GM18507 (cell line): ENCODE measurements around the gene ZFAND2A.

ENCODE experiments used
- DNase-seq: peaks from one replicate; pipeline ENCODE4 v3.0.0; 2011; ENCODE audit warnings: low read depth; ENCODE audit not compliant: insufficient read length; ENCODE audit errors: extremely low spot score
- FAIRE-seq: peaks from 2 replicates; lab custom pipeline; 2011; peaks lifted over from hg19 to GRCh38; lab: Jason Lieb, UNC

ZFAND2A gene

DNA sequence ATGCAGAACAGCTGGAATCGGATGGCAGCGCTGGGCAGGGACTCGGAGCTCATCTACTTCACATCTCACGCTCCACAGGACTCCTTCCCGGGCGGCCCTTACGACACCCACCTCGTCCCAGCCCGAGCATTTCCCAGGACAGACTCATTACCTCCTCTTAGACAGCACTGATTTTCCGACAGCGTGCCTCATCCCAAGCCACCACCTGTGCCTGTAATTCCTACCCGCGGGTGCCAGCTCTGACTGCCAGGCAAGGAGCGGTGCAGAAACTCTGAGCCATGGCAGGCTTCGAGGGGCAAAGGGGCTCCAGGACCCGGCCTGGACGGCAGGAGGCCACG lies 46.5 kb downstream of the ZFAND2A start:
- DNase-seq, result no peak
- no peak for FAIRE-seq

DNA sequence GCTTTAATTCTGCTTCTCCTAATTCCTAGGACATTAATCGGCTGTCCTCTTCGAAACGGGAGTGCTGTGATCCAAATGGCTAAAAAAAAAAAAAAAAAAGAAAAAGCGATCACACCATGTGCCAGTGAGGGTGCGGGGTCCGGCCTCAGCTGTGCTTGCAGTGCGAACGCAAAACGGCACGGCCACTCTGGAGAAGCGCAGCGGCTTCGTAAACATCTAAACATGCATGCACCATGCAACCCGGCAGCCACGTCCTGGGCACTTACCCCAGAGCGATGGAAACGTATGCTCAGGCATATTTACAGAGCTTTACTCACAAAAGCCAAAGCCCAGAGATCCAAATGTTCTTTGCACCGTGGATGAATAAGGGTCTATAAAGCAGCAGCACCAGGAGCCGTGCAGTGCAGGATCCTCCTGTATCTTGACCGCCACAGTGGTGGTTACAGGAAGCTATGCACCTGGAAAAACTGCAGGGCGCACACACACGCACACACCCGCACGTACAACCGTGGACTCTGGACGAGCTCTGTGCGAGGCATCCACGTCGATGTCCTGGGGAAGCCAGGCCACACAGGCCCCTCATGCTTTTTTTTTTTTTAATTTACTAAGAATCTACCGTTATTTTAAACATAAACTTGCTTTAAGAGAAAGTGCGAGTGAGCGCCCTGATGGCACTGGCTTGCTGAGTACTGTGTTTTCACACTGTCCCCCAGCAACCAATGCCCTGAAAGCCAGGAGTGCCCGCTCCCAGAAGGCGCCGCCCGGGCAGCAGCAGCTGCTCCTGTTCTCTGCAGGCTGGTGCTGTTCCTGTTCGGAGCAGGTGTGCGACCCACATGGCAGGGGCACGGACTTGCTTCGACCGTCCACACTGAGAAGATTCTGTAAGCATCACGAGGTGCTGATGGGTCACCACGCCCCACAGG lies 47.1 kb downstream of the ZFAND2A start:
- FAIRE-seq, result no peak

GRCh38 chr7:1112109-1112508 lies 47.9 kb downstream of the ZFAND2A start:
- FAIRE-seq (no peak), DNase-seq (no peak)

More for the DNA sequence above, 47.1 kb downstream of the ZFAND2A start:
- no peak for DNase-seq

DNA sequence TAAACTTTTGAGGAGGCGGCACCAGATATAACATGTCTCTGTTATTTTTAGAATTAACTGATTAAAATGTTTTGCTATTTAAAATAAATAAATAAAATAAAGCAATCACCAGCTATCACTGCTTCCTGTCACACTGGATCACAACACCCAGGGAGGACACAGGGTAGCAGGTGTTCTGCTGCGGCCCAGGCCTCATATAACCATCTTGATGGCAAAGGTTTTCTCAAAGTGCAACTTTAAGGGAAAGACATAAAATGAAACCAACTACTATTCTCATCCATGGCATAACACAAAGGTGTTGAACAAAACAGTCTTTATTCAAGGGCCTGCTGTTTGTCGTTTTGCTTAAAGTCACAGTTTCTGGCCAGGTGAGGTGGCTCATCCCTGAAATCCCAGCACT lies 48.8 kb downstream of the ZFAND2A start:
- FAIRE-seq, result no peak
- DNase-seq, result no peak

- DNase-seq (no peak), FAIRE-seq (no peak)
Observed at GRCh38 chr7:1110358-1110757, 49.6 kb downstream of the ZFAND2A start.

- DNase-seq, result no peak
- FAIRE-seq, result no peak
Observed at GRCh38 chr7:1109581-1110310, 50.2 kb downstream of the ZFAND2A start.

DNA sequence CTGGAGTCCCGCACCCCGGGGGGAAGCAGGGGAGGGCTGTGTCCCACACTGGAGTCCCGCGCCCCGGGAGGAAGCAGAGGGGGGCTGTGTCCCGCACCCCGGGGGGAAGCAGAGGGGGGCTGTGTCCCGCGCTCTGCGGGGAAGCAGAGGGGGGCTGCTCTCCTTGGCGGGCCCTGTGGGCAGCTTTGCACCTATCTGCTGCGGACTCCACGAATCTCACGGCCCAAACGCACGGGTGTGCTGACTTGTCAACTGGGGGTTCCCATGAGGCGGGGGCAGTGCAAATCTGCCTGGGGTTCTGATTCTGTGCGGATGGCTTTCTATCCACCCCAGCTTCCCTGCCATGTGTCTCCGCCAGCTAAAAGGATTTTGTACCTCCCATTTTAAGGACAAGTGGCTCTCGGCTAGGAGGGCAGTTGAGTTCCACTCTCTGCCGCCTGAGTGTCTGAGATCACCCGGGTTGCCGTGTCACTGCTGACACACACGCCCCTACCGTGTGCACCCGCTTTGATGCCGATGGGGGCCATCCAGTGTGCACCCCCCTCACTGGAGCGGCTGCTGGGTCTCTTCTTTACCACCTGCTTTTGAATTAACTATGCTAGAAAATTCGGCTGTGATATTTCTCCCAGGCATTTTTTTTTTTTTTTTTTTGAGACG lies 51.6 kb downstream of the ZFAND2A start:
- FAIRE-seq (no peak), DNase-seq (no peak)

- DNase-seq (no peak), FAIRE-seq (no peak)
Observed at GRCh38 chr7:1106793-1107421, 53.1 kb downstream of the ZFAND2A start.

DNA sequence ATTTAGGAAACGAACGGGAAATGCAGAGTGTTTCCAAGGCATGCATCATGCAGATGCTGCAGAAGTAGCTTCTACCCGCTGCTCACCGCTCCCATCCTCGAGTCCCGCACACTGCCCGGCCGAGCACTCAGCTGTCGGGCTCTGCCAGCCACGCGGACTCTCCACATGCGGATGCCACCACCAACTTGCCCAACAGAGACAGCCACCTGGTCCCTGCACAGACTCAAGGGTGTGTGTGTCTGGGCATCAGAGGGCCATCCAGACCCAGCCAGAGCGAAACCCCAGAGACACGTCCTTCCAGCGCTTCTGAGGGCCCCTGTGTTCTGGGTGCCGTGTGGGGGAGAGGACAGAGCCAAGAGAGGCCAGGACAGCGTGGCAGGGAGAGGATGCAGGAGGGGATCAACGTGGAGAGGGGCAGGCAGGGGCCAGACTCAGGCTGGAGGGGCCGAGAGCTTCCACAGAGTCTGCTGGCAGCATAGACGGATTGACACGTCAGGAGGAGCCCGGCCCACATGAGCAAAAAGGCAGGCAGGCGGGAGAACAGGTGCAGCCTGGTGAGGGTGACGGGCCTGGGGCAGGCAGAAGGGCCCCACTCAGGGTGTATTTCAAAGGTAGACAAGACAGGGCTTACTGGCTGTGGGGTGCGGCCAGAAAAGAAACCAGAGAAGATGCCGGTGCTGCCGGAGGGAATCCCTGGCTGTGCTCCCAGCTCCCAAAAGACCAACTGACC lies 53.8 kb downstream of the ZFAND2A start:
- DNase-seq, result no peak
- FAIRE-seq, result no peak

- DNase-seq (no peak), FAIRE-seq (peak; percentile 69)
Observed at GRCh38 chr7:1105189-1105588, 54.8 kb downstream of the ZFAND2A start.

- FAIRE-seq, result no peak
Observed at GRCh38 chr7:1104516-1105179, 55.3 kb downstream of the ZFAND2A start.

DNA sequence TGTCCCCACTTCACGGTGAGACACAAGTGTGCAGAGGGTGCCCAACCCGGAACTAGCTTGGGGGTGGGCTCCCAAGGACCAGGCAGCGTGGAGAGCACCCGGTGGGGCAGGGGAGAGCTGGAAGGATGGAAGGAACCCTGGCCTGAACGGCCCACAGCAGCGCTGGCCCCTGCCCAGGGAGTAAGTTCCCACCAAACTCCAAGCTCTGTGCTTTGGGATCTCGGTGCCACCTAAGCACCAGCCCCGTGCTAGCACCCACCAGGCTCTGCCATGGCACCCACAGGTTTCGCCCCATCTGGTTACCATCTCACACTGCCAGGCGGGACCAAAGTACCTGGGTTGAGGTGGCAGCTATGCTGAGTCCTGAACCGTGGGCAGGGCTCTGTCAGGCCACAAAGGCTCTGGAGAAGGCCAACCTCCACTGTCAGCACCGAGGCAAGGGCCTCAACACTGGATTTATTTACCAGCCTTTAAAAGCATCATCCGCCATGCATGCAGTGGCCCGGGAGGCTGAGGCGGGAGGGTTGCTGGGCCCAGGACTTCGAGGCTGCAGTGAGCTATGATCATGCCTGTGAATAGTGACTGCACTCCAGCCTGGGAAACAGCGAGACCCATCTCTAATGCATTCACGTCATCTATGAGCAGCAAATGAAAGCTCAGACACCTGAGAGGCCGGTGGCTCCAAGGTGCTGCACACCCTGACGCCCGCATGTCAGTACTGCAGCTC lies 56.0 kb downstream of the ZFAND2A start:
- FAIRE-seq (no peak), DNase-seq (no peak)

More at GRCh38 chr7:1104516-1105179, 55.3 kb downstream of the ZFAND2A start:
- DNase-seq, result no peak

DNA sequence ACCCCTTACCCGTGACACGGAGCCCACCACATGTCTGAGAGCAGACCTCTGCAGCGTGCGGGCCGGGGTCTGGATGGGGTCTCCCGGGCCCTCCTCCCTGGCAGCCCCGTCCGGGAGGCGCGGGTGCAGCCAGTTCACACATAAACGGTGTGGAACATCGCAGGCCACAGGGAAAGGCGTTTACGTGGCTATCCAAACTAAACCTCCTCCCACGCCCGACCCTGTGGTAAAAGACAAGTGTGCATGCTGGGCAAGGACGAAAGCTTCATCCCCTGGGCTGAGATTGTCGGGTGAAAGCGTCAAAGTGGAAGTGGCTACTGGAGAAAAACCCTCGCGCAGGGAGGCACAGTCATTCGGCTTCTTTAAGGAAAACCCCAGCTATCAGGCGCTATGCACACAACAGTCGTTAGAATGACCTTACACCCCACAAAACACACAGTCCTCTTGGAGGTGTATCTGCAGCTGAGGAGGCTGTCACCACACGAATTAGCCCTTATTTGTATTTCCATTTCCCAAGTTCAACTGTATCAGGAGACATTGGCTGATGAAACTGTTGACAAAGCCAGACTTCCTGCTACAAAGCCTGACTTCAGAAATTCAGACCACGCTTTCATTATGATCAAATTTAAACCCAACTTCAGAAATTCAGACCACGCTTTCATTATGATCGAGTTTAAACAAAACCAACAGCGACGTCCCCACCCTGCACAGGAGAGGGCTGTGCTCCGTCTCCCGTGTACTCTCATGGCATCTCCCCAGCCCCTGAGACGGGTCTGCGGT lies 56.8 kb downstream of the ZFAND2A start:
- DNase-seq (no peak), FAIRE-seq (peak; percentile 91)
